HuH-7.5 (cell line): ENCODE results near the gene GALNS.

Experiments used
- DNase-seq: peaks from one replicate; pipeline ENCODE4 v3.0.0; 2011; ENCODE audit warnings: low spot score

The GALNS gene

DNA sequence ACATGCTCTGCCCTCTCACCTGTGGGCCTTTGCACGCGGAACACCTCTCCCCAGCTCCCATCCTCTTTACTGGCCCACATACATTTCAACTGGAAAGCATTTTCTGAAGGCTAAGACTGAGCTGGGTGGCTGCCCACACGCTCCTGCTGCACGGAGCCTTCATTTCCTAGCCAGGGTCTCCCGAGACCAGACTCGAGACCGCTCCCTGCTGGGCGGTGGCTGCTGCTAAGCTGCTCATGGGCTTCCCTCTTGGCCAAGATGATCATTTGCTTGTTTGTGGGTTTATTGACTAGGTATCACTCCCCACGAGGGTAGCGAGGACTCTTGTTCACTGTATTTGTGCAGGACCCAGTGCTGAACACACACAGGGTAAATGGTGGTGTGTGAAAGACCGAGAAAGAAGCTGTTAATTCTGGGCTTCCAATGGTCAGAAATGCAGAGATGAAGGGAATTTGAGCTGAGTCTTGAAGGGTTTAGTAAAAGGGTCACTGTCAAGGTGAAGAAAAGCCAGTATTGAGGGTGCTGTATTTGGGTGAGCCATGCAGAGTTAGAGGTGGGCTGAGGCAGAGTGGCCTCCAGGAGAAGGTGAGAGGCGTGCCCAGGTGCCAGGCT is 1.1 kb upstream of the GALNS start:
- DNase-seq: peak; percentile 99

DNA sequence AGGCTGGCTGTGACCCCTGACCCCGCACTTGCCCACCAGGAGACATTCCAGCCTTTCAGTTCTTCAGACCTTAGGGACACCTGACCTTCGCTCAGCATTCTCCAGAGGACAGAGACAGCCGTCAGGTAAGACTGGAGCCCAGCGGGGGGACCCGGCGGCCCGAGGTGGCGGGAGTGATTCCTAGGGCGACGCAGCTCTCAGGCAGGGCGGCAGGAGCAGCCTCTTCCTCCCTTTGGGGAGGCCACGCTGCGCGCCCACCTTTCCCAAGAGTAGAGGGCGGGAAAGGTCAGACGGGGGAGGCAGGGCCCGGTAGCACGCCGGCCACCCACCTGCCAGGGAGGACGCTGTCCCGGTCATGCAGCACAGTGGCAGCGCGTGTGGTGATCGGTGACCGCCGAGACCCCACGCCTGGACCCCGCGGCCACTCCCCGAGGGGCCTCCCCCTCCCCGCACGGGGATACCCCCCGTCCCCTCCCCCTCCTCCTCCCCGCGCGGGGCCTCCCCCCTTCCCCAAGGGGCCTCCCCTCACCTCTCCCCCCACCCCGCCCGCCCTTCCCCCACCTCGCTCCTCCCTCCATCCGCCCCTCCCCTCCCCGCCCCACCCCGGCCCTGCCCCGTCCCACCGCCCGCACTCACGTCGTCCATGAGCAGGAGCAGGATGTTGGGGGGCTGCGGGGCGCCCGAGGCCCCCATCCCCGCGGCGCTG is 472 bp downstream of the GALNS start:
- peak; percentile 66 for DNase-seq

DNA sequence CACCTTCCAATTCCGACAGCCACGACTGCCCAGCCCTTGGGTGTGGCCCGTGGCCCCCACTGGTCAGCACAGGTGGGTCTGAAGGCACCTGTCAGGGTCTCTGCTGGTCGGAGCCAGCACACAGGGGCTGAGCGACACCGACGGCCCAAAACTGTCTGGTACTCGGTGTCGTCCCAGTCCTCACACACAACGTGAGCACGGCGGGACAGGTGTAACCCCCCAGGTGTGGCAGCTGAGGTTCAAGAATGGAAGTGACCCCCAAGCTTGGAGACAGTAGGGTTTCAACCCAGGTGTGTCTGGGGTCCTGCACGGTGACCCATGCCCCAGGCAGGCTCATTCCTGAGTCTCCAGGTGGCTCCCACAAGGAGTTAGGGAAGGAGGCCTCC is 1.0 kb downstream of the GALNS start:
- DNase-seq: no peak

DNA sequence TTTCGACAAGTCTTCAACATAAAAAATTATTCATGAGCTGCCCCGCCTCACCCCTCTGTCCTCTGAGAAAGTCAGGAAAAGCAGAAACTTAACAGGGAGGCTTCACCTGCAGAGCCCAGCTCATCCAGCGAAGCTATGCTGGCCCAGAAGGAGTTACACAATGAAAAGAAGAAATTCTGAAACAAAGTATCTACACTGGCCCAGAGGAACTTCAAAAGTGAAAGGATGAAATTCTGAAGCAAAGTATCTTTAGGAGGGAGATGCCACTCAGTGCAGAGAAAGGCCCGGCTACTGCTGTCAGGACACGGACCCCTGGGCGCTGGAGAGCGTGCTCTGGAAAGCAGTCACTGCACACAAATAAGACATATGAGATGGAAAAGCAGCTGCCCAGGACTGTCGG is 1.6 kb downstream of the GALNS start:
- no peak for DNase-seq

DNA sequence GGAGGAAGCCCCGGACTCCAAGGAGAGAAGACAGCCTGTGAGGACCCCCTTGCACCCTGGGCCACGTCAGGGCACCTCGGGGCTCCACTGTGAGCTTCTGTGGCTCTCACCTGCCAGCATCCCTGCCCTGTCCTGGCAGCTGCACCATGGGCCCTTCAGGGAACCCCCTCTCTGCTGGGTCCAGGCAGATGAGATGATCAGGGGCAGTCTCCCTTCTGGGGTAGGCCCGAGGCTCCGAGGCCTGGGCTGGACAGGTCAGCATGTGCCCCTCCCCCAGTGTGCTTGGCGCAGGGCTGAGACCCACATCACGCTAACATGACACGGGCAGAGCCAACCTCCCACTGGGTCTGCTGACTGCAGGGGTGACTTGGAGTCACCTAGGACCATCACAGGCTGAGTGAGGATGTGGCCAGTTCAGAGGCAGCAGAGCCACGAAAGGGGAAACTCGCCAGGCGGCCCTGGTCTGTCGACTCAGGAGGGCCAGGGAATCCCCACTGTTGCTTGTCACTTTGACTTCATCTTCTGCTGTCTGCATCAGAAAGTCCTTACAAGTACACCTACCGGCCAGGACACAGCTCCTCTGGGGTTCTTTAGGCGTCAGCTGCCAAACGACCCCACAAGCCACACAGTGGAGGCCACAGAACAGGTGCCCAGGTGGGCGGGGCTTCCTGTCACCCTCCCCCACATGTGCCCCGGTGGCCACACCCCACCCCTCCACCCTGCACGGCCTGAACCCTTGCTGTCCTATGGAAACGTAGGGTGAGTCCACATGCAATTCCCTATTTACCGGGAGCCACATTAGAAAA is 2.2 kb downstream of the GALNS start:
- no peak for DNase-seq

DNA sequence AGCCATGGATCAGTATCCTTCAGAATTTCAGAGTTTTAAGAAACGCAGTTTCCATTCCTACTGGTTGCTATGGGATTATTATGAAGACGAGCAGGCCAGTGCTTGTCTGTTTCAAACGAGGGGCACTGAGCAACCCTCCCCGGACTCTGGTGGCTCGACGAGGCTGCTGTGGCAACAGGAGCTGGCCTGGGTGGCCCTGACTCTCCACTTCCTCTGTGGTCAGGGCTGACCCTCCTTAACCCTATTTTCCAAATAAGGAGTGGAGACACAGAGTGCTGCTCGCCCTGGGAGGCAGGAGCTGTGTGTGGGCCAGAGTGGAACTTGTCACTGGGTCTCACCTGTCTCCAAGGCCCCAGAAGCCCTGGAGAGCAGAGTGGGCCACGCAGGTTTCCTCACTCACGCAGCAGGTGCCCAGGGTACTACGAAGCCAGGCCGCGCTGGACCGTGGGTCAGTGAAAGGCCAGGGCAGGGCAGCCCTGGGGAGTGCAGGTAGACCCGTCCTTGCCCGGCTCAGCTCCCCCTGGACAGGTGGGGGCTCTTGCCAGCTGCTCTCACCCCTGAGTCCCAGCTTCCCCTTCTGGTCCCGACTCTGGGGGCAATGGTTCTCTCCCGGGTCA is 3.3 kb downstream of the GALNS start:
- no peak for DNase-seq

DNA sequence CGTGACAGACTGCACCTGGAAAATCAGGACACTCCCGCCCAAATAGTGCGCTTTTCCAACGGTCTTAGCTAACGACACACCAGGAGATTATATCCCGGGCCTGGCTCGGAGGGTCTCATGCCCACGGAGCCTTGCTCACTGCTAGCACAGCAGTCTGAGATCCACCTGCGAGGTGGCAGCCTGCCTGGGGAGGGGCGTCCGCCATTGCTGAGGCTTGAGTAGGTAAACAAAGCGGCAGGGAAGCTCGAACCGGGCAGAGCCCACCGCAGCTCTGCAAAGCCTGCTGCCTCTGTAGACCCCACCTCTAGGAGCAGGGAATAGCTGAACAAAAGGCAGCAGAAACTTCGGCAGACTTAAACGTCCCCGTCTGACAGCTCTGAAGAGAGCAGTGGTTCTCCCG is 5.1 kb downstream of the GALNS start:
- no peak for DNase-seq

DNA sequence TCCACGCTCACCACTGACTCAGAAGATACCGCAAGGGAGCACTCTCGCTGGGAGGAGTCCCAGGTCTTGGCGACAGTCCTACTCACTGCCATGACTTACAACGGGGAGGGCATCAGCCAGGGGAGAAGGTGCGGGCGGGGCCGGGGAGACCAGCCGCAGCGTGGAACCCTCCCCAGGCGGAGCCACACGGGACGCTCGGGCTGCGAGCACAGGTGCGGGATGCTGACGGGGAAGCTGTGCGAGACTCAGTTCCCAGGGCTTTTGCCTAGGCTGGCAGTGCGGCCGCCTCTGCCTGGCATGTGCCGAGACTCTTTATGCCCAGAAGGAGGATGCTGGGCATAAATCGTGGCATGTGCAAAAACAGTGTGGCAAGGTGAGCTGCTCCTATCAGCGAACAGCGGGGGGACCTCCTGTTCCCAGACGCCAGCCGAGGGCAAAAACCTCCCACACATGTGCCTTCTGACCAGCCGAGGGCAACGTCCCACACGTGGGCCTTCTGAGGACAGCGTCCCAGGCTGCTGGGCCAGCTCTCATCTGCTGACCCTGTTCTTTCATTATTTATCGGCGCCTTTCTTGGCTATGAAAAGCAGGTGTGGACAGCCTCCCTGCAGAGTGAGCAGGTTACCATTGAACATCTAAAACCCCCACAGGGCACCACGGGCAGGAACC is 6.1 kb downstream of the GALNS start:
- DNase-seq: no peak

DNA sequence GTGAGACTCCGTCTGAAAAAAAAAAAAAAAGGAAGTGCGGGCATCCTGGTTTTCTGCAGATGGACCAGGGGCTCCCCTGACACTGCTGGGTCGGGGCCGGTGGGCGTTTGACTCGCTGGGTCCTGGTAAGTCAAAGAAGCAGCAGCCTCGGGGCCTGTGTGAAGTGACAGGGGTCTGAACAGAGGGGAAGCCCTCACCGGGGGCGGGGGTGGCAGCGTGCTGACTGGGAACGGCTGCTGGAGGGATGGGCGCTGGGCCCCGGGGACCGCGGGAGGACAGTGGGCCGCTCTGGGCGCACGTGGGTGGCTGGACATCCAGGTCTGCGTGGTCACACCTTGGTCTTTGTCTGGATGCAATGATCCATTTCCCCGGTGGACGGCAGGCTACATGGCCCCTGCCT is 8.2 kb downstream of the GALNS start:
- no peak for DNase-seq

DNA sequence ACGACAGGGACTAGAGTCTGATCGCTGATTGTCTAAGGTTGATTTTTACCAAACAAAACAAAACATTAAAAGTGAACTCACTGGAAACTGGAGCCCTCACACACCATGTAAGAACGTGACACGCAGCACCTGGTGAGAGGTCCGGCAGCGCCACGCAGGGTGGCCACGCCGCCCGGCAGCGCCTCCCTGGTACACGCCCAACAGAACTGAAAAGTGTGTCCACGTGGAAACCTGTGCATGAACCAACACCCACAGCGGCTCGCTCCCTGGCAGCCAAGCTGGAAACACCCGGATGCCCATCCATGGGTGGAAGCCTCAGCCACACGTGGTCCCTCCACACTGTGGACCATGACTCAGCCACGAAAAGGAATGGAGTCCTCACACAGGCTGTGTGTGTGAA is 9.1 kb downstream of the GALNS start:
- DNase-seq: no peak

DNA sequence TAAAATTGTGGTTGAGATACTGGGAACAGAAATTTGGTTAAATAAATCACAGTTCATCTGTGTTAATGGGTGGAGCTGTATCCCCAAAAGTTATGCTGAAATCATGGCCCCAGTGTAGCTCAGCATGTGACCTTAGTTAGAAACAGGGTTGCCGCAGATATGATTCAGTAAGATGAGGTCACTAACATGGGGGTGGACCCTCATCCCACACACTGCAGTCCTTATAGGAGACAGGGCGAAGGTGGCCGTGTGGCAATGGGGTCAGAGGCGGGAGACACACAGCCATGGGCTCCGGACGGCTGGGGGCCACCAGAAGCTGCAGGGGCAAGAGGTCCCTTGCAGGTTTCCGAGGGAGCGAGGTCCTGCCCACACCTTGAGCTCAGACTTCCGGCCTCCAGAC is 10.7 kb downstream of the GALNS start:
- DNase-seq: no peak

DNA sequence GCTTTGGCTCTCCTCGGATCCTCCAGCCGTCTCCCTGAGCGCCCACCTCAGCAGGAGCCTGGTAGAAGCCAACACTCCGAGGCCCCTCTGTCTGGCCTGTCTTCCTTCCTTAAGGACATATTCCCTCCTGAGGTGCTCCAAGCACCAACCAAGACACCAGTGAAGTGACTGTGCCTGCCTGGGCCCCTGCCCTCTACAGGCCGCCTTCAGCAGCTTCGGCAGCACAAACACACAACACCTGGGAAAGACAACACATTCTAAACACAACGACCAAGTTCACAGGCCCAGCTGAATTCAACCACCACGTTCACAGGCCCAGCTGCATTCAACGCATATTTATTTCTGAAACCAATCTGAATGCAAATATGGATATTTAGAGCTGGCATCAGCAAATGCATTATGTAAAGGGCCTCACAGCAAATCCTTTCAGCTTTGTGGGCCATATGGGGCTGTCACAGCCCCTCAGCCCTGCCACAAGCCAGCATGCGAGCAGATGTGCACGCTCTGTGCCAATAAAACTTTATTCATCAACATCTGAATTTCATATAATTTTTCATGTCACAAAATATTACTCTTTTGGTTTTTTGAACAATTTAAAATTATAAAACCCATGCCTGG is 12.2 kb downstream of the GALNS start:
- peak; percentile 67 for DNase-seq

DNA sequence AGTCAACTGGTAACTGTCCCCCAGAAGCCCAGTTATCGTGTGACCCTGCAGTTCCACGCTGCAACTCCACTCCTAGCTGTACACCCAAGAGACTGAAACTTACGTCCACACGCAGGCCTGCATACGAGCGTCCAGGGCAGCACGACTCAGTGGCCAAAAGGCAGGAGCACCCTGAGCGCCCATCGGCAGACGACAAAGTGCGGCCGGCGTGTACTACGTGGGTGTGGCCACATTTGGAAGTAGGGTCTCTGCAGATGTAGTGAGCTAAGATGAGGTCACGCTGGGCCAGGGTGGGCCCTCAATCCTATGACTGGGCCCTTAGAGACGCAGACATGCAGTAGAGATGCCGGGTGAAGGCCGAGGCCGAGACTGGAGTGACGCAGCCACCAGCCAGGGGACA is 13.5 kb downstream of the GALNS start:
- DNase-seq: no peak

DNA sequence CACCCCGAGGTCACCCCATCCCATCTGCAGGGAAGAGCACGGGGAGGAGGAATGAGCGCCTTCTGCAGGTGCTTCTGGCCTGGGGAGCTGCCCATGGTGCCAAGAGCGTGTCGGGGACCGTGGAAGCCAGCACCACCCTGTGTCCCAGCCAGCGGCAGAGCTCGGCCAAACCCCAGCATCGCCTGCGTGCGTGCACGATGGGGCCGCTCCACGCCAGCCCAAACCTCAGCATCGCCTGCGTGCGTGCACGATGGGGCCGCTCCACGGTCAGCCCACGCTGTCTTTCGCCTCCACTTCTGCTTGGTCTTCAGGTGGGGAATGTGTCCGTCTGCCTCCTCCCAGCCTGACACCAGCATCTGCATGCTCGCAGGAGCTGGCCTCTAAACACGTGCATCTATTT is 13.9 kb downstream of the GALNS start:
- no peak for DNase-seq

DNA sequence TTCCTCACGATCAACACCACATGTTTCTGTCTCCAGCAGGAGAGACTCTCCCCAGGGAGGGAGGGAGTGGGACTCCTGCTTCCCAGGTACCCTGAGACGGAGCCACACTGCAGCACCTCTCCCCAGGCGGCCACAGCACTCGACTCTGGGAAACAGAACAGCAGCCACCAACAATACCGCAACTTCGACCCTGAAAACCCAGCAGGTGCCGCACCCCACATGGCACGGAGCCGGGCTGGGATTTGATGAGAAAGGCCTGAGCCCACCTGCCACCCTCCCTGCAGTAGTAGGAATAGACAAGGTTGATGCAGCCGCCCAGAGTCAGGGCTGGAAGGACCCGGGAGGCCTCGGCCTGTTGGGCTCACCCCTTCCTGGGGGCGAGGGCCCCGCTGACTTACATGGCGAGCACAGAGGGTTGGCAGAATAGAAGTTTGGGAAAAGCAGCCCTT is 14.4 kb downstream of the GALNS start:
- DNase-seq: no peak

DNA sequence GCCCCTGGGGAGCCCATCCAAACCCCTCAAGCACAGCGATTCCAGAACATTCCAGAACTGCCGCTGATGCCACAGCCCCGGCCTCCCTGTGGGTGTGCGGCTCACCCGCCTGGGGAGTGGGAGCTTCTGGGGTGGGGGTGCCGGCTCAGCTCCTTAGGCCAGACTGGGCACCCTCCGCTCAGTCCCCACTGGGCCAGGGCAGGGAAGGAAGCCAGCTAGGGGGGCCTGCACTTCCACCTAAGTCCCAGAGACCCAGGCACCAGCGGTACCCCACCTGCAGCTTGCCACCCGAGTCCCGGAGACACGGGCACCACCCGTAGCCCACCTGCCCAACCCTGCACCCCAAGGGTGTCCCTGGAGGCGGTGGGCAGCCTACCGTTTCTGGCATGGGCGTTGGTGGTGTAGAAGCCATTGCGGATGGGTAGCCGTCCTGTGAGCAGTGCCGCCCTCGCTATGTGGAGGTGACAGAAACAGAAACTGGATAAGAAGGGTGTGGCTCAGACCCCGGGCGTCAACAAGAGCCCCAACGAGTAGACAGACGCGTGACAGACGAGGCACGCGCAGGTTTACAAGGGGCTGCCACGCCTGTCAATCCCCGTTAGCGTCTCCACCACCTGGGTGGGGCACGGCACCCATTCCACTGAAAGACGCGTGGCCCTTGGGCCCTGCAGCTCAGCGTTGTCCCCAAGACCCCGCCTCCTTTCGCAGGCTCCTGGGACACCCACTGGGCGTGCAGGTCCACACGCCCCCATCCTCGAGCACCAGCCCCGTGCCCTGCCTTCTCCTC is 15.0 kb downstream of the GALNS start:
- DNase-seq: no peak

DNA sequence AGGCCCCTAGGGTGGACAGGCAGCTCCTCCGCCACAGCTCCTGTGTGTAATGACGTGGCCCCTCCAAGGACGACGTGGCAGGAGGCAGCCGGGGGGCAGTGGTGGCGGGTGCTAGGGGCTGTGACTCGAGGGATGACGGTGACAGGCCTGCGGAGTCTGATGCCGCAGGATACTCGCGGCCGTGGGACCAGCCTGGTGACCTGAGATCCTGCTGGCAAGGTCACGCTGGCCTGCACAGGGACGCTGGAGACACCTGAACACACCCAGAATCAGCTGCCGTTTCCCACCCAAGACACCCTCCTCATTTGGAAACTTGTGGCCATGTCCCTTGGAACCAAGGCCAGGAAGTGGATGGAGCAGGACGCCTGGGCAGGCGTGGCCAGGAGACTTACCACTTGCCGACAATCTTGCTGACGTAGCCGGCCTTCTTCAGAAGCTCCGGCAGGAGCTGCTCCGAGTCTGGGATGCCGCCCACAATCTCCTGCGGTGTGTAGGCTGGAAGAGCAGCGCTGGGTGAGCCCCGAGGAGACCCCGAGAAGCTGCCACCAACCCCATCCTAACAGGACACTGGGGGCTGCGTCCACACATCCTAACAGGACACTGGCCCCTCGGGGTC is 16.0 kb downstream of the GALNS start:
- no peak for DNase-seq

DNA sequence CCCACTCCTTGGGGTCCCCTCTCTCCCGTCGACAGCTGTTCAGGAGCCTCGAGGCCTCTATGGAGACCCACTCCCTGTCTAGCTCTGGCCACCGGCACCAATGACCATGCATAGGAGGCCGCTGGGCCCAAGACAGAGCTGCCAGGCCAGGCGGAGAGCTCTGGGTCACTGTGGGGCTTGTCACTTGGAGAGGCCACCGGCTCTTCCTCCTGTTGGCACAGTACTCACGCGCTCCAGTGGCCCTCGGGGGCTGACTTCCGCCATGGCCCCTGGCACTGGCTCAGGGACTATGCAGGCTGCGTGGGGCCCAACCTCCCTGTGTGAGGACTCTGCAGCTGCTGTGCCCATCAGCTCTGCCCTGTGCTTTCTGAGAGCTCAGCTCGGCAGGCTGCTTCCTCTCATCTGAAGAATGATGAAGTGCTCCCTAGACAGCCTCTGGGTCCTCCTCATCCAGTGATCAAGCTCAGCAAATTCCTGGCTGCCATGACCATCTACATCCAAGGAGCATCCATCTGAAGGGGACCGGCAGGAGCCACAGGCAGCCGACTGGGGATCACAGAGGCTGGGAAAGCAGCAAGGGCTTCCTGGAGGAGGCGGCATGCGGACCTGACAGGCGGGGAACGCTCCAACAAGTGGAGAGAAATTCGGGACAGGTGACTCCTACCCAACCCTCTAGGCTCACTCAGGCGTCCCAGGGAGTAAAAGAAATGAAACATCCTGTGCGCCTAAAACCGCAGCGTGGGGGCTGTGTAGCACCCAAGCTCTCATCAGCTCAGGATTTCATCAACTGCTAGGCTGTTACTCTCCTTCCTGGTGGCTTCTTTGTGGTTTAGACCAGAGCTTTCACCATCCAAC is 16.8 kb downstream of the GALNS start:
- DNase-seq: no peak

DNA sequence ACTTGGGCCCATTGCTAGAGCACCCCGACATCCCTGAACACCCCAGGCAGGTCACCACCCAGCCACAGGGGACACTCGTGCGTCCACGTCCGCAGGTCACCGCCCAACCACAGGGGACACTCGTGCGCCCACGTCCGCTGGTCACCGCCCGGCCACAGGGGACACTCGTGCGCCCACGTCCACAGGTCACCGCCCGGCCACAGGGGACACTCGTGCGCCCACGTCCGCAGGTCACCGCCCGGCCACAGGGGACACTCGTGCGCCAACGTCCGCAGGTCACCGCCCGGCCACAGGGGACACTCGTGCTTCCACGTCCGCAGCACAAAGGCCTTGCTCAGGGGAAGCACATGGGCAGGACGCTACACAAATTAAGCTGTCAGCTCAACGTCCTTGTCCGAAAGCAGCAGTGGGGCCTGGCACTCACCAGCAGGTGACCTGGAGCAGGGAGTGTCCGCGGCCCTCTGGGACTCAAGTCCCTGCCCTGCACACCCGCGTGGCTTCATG is 17.7 kb downstream of the GALNS start:
- no peak for DNase-seq
